Measurements from ENCODE around the gene BRAP. TPM values are rescaled to one million over a fixed set of nuclear protein-coding genes. Genes with fewer than 3 reads are reported as not detected.
"Not testable (repeated sequence)": the region's sequence is repeated elsewhere in the genome, so short reads cannot be mapped to it uniquely, and the experiment has no call there.

BRAP gene
- total and polyA plus RNA-seq, 10 donors, result 6.4 to 19.6 (median 16.5) TPM

GRCh38 chr12:111598637-111599452 lies 86.9 kb downstream of the BRAP start, which contains the start of gene ATXN2:
ATXN2 (minus strand) TSS chr12:111599315; CDS start chr12:111599034, 281 bp downstream.
- peak; percentile 92 for DNase-seq
- Histone ChIP-seq H3K27me3 (replicated peaks in 1 of 7) (no peaks in the 10 kb centered on the region), H3K9me3 (no peaks in the 10 kb centered on the region), H3K27ac (peak within 1 kb of the TSS; percentile 89 to 100 (median 96)), H3K4me3 (peak within 1 kb of the TSS; percentile 78 to 98 (median 94)), H3K4me1 (peaks cover 6 to 54% (median 42%) of the 10 kb centered on the region in 6 donors), H3K36me3 (no peaks in the 10 kb centered on the region)
- 0% methylated on average over 7 to 119 of the region's 119 CpGs for WGBS, 5 donors
- intact Hi-C loops (cut with DNase I; ENCODE audit: low total_unique reads), result no loop called here
- TF ChIP-seq POLR2A (IDR thresholded peaks at IDR 0.05), result no peak
- TF ChIP-seq POLR2AphosphoS5 (IDR thresholded peaks at IDR 0.05), result no peak
- TF ChIP-seq CTCF (IDR thresholded peaks at IDR 0.05 in 8 of 11, conservative IDR thresholded peaks at IDR 0.05 in 3 of 11), result no peak

- intact Hi-C loops (cut with DNase I; ENCODE audit: low total_unique reads), result no loop called here
- H3K4me1 ChIP-seq, result peaks cover 6 to 62% (median 46%) of the 10 kb centered on the region in 6 donors
- DNase-seq, result peak; percentile 91
- H3K9me3 ChIP-seq, result no peaks in the 10 kb centered on the region
- H3K27ac ChIP-seq, result peak overlapping the region; percentile 89 to 100 (median 96)
- no peak for TF ChIP-seq POLR2A (IDR thresholded peaks at IDR 0.05)
- TF ChIP-seq POLR2AphosphoS5 (IDR thresholded peaks at IDR 0.05), result peak in 2 of 3 donors; percentile 24 to 76
- TF ChIP-seq CTCF (IDR thresholded peaks at IDR 0.05 in 8 of 11, conservative IDR thresholded peaks at IDR 0.05 in 3 of 11), result no peak
- no peaks in the 10 kb centered on the region for H3K36me3 ChIP-seq
- no peaks in the 10 kb centered on the region for H3K27me3 ChIP-seq (replicated peaks in 1 of 7)
- peak overlapping the region; percentile 78 to 98 (median 94) for H3K4me3 ChIP-seq
- WGBS, 5 donors, result 0 to 1% (median 0%) methylated on average over 14 to 67 of the region's 67 CpGs
Observed at GRCh38 chr12:111597831-111598636, 87.7 kb downstream of the BRAP start.

GRCh38 chr12:111596985-111597830 lies 88.5 kb downstream of the BRAP start:
- no peak for TF ChIP-seq POLR2A (IDR thresholded peaks at IDR 0.05)
- TF ChIP-seq POLR2AphosphoS5 (IDR thresholded peaks at IDR 0.05), result peak in 2 of 3 donors; percentile 55 to 67
- Histone ChIP-seq H3K27me3 (replicated peaks in 1 of 7) (no peaks in the 10 kb centered on the region), H3K36me3 (no peaks in the 10 kb centered on the region), H3K4me3 (peak overlapping the region; percentile 78 to 98 (median 94)), H3K4me1 (peaks cover 6 to 69% (median 49%) of the 10 kb centered on the region in 6 donors), H3K27ac (peak overlapping the region; percentile 89 to 100 (median 96)), H3K9me3 (no peaks in the 10 kb centered on the region)
- intact Hi-C loops (cut with DNase I; ENCODE audit: low total_unique reads), result no loop called here
- DNase-seq, result peak; percentile 78
- 3% methylated on average over 31 to 33 of the region's 33 CpGs for WGBS, 5 donors

GRCh38 chr12:111595341-111595835 lies 90.4 kb downstream of the BRAP start:
- H3K4me3 ChIP-seq; intact Hi-C loops (cut with DNase I; ENCODE audit: low total_unique reads): not testable (repeated sequence)

More at GRCh38 chr12:111595341-111595835, 90.4 kb downstream of the BRAP start:
- H3K36me3 ChIP-seq; H3K9me3 ChIP-seq; H3K27me3 ChIP-seq (replicated peaks in 1 of 7): not testable (repeated sequence)
- WGBS, 5 donors, result 85 to 92% (median 89%) methylated on average over 15 of the region's 15 CpGs
- Histone ChIP-seq H3K27ac (peak overlapping the region in 2 of 8 donors; percentile 13 to 30), H3K4me1 (peaks cover 6 to 80% (median 51%) of the 10 kb centered on the region in 6 donors)
- peak; percentile 29 for DNase-seq

Other genes with a start within 250 kb of the BRAP start
- 10 to 100 TPM; 51.7 to 77.8 (median 62.7) TPM for gene ATXN2, start 86.6 kb downstream of the BRAP start, total RNA-seq
- 10 to 100 TPM in 2 of 3 donors, 1 to 10 TPM in 1; 7.7 to 14.5 (median 10.4) TPM for gene ATXN2, start 86.6 kb downstream of the BRAP start, polyA plus RNA-seq
- gene ACAD10, start 97 bp upstream of the BRAP start, total RNA-seq, result 10 to 100 TPM; 24.7 to 40.5 (median 30.0) TPM
- 10 to 100 TPM; 10.2 to 18.8 (median 15.8) TPM for gene ACAD10, start 97 bp upstream of the BRAP start, polyA plus RNA-seq
- 10 to 100 TPM; 47.0 to 78.9 (median 53.5) TPM for gene ALDH2, start 81.0 kb upstream of the BRAP start, total RNA-seq
- gene ALDH2, start 81.0 kb upstream of the BRAP start, polyA plus RNA-seq, result 10 to 100 TPM; 30.8 to 33.4 (median 32.7) TPM
- gene MAPKAPK5, start 156.3 kb upstream of the BRAP start, total RNA-seq, result 10 to 100 TPM; 35.1 to 56.4 (median 45.2) TPM
- 10 to 100 TPM; 12.7 to 17.3 (median 14.2) TPM for gene MAPKAPK5, start 156.3 kb upstream of the BRAP start, polyA plus RNA-seq

Data from spleen (tissue), 11 donors.